HEK293 (cell line): Measurements from ENCODE around the gene PARP3.

ENCODE experiments used
- KLF16 ChIP-seq: fragments of 450-650 bp; formaldehyde crosslinking; IDR thresholded peaks from 2 replicates; pipeline ENCODE4 v1.5.1; 2017; ENCODE audit warnings: missing biosample characterization, missing genetic modification characterization
- YY1 ChIP-seq: fragments of 450-650 bp; formaldehyde crosslinking; IDR thresholded peaks from 2 replicates; pipeline ENCODE4 v1.5.1; 2018; ENCODE audit warnings: missing biosample characterization, missing genetic modification characterization
- ZNF175 ChIP-seq: fragments of 450-650 bp; formaldehyde crosslinking; IDR thresholded peaks from 2 replicates; pipeline ENCODE4 v1.5.1; 2016; ENCODE audit warnings: missing biosample characterization, missing genetic modification characterization
- ZNF311 ChIP-seq: fragments of 450-650 bp; formaldehyde crosslinking; IDR thresholded peaks from 2 replicates; pipeline ENCODE4 v1.5.1; 2017; ENCODE audit warnings: missing biosample characterization, missing genetic modification characterization, borderline replicate concordance
- ZNF624 ChIP-seq: fragments of 450-650 bp; formaldehyde crosslinking; IDR thresholded peaks from 2 replicates; pipeline ENCODE4 v1.5.1; 2017; ENCODE audit warnings: missing biosample characterization, missing genetic modification characterization
- TF ChIP-seq, protein P1 (sequence below): fragments of 450-650 bp; formaldehyde crosslinking; IDR thresholded peaks from 2 replicates; pipeline ENCODE4 v1.5.1; 2016; ENCODE audit warnings: missing biosample characterization, missing genetic modification characterization
- TF ChIP-seq, protein P2 (sequence below): fragments of 450-650 bp; formaldehyde crosslinking; IDR thresholded peaks from 2 replicates; pipeline ENCODE4 v1.5.1; 2016; ENCODE audit warnings: missing biosample characterization, missing genetic modification characterization
- TF ChIP-seq, protein P3 (sequence below): fragments of 450-650 bp; formaldehyde crosslinking; IDR thresholded peaks from 2 replicates; pipeline ENCODE4 v1.5.1; 2016; ENCODE audit warnings: missing biosample characterization, missing genetic modification characterization

DNA sequence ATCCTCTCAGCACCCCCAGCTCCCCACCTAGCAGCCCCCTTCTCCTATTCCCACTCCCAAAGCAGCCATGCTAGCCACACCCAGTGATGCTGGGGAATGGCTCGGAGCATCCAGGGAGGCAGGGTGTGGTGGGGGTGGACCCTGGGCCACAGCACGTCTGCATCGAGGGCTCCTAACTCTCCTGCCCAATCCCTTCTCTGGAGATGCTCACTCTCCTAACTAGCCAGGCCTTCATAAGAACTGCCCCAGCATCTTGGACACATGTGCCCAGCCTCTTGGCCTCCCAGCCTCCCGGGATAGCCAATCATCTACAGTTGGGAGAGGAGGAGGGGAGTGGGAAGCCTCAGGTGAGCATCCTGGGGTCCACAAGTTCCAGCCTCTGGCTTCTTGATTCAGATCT, 22.4 kb downstream of the PARP3 start:
- TF ChIP-seq, protein P1, sequence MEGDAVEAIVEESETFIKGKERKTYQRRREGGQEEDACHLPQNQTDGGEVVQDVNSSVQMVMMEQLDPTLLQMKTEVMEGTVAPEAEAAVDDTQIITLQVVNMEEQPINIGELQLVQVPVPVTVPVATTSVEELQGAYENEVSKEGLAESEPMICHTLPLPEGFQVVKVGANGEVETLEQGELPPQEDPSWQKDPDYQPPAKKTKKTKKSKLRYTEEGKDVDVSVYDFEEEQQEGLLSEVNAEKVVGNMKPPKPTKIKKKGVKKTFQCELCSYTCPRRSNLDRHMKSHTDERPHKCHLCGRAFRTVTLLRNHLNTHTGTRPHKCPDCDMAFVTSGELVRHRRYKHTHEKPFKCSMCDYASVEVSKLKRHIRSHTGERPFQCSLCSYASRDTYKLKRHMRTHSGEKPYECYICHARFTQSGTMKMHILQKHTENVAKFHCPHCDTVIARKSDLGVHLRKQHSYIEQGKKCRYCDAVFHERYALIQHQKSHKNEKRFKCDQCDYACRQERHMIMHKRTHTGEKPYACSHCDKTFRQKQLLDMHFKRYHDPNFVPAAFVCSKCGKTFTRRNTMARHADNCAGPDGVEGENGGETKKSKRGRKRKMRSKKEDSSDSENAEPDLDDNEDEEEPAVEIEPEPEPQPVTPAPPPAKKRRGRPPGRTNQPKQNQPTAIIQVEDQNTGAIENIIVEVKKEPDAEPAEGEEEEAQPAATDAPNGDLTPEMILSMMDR (tag by site-specific recombination): no peak
- TF ChIP-seq ZNF624 (tag by site-specific recombination): no peak
- TF ChIP-seq YY1: no peak
- TF ChIP-seq ZNF311 (tag by site-specific recombination): no peak
- TF ChIP-seq, protein P2, sequence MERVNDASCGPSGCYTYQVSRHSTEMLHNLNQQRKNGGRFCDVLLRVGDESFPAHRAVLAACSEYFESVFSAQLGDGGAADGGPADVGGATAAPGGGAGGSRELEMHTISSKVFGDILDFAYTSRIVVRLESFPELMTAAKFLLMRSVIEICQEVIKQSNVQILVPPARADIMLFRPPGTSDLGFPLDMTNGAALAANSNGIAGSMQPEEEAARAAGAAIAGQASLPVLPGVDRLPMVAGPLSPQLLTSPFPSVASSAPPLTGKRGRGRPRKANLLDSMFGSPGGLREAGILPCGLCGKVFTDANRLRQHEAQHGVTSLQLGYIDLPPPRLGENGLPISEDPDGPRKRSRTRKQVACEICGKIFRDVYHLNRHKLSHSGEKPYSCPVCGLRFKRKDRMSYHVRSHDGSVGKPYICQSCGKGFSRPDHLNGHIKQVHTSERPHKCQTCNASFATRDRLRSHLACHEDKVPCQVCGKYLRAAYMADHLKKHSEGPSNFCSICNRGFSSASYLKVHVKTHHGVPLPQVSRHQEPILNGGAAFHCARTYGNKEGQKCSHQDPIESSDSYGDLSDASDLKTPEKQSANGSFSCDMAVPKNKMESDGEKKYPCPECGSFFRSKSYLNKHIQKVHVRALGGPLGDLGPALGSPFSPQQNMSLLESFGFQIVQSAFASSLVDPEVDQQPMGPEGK (tag by site-specific recombination): no peak
- TF ChIP-seq KLF16: no peak
- TF ChIP-seq, protein P3, sequence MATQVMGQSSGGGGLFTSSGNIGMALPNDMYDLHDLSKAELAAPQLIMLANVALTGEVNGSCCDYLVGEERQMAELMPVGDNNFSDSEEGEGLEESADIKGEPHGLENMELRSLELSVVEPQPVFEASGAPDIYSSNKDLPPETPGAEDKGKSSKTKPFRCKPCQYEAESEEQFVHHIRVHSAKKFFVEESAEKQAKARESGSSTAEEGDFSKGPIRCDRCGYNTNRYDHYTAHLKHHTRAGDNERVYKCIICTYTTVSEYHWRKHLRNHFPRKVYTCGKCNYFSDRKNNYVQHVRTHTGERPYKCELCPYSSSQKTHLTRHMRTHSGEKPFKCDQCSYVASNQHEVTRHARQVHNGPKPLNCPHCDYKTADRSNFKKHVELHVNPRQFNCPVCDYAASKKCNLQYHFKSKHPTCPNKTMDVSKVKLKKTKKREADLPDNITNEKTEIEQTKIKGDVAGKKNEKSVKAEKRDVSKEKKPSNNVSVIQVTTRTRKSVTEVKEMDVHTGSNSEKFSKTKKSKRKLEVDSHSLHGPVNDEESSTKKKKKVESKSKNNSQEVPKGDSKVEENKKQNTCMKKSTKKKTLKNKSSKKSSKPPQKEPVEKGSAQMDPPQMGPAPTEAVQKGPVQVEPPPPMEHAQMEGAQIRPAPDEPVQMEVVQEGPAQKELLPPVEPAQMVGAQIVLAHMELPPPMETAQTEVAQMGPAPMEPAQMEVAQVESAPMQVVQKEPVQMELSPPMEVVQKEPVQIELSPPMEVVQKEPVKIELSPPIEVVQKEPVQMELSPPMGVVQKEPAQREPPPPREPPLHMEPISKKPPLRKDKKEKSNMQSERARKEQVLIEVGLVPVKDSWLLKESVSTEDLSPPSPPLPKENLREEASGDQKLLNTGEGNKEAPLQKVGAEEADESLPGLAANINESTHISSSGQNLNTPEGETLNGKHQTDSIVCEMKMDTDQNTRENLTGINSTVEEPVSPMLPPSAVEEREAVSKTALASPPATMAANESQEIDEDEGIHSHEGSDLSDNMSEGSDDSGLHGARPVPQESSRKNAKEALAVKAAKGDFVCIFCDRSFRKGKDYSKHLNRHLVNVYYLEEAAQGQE (tag by site-specific recombination): no peak
- no peak for TF ChIP-seq ZNF175
